ENCODE data around the gene ATP10A.

Gene ATP10A

DNA sequence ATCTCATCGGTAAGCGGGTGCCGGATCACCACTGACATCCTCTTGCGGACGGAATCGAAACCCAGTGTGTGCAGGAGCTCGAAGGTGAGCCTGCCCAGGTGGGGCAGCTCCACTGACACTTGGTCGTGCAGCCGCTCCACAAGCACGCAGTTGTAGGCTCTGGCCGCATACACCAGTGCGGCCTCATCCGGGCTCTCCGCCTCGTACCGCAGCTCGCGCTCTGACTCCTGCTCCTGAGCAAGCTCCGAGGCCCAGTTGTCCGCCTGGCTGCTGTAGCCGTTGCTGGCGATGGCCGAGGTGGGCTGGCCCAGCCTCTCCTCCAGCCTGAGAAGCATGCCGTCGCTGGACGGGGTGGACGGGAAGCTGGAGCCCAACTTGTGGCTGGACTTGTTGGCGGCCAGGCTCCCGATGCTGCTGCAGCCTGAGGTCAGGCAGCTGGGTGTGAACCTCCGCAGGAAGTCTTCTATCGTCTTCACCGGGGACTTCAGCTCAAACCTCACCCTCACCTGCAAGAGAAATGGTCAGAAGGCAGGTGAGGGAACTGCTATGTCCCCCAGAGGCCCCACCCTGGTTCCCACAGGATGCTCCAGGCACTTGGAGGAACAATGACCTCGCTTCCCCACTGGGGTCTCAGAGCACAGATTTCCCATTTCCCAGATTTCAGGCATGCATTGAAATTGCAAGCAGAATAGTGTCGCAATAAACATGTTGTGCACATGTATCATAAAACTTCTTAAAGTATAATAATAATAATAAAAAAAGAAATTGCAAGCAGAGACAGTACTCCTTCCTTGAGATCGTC, 149.2 kb downstream of the ATP10A start:
- no peak for DNase-seq

DNA sequence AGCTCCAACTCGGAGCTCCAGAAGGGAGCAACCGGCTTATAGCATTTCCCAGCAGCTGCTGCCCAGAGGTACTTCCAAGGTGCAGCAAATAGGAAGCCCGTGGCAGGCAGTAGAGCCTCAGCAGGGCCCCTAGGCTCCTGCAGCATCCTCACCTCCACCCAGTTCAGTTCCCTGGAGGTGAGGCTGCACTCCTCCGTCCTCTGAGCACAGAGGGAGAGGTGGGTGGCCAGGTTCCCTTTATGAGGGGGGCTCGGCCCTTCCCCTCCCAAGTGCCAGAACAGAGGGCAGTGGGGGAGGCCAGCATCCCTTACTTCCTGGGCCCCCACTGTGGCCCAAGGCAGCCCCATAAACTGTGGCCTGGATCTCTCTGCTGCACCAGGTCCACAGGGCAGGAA, 150.2 kb downstream of the ATP10A start:
- DNase-seq, result no peak

DNA sequence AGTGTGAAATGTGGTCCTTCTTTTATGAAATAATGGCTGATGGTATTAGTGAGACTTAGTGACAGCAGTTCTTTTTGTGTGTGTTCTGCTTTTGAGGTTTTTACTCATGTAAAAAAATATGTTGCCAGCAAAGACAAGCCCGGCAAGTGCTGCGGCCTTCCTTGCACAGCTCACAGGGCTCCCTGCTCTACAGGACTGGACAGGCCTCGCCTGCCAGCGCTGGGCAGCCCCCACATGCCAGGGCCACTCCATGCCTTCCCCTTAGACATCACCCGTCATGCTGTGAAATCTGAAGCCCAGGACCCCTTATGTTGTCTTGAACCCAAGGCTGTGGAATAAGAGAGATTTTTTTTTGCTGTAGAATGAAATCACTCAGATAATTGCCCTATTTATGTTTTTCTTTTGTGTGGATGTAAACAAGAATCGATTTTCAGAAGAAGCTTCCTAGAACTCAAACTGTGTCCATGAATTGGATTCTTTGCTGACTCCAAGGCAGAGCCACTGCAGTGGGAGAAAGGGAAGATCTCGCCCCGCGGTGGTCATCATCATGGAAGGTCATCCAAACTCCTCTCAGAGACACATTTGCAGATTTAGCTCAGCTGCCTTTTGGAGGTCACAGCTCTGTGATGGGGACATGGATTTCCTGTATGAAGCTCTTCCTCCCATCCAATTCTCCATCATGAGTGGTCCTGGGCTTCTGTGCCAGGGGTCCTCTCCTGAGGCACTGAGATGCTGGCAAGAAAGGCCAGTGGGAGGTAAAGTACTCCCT, 150.8 kb downstream of the ATP10A start:
- DNase-seq, result no peak

DNA sequence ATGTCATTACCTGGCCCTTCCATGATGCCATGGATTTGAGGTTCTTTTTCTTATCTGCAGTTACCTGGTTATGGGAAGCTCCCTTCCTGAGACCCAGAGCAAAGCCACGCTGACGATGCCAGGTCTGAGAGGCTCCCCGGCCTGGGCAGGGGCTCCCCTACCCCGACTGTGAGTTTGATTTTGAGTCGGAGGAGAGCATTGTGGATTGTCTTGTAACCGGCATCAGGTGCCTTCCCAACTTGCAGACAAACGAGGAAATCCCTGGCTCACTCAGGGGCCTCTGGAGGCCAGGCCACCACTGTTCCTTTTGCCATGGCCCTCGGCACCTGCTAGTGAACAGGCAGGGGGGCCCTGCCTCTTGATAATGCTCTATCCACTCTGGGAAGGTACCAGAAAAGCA, 151.4 kb downstream of the ATP10A start:
- no peak for DNase-seq

DNA sequence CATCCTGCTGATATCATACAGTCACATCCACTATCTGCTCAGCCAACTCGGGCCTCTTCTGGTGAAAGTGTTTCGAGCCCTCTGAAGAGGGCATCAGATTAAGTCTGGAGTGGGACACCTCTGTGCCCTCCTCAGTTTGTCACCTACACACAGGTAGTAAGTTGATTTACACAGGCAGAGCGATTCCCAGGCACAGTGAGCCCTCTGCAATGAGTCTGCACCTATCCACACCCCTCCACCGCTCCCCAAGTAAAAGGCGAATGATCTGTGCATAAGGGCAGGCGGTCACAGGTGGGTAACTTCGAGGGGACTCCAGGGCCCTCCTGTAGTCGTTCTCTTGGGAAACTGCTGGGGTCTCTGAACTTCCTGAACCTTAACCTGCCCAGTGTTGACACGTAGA, 152.0 kb downstream of the ATP10A start:
- DNase-seq, result no peak

DNA sequence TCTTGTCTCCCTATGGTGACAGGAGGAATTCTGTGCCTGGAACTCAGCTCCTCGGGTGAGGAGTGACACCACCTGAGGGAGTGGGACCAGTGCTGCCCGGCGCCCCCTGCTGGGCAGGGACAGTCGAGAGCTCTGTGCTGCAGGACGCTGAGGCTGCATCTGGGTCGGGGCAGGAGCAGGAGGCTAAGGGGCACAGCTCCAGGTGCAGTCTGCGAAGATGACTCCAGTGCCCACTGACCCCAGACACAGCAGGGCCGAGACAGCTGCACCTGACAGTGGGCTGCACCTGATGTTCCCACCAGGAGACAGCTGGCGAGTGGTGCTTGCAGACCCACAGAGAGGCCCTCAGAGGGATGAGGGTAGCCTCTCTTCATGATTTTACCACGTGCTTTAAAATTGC, 152.9 kb downstream of the ATP10A start:
- DNase-seq, result peak; percentile 37

DNA sequence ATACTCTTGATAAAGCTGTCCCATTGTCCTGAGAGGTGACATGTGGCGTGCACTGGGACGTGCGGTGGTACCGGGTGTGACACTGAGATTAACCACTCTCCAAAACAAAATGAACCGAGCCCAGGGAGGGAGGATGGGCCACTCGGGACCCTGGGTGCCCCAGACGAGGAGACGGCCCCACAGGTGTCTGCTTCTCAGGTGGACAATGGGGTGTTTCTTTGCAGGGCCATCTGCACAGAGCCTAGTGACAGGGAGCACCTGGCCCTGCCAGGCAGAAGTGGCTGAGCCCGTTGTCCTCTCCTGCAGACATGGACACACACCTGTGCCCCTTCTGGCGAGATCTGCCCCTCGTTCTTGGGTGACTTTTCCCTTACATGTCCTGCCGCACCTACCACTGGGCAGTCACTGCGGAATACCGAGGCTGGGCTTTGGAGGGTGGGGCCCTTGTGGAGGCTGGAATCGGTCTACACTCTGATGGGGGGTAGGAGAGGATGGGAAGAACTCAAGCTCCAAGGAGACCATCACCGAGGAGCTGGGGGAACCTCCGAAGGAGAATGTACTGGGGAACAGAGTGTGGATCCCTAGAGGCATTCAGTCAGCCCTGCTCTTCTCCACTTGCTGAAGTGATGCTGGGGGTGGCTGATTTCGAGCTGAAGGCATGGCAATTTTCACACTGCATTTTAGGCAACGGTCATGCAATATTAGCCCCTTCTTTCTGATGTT, 153.5 kb downstream of the ATP10A start:
- DNase-seq, result no peak

DNA sequence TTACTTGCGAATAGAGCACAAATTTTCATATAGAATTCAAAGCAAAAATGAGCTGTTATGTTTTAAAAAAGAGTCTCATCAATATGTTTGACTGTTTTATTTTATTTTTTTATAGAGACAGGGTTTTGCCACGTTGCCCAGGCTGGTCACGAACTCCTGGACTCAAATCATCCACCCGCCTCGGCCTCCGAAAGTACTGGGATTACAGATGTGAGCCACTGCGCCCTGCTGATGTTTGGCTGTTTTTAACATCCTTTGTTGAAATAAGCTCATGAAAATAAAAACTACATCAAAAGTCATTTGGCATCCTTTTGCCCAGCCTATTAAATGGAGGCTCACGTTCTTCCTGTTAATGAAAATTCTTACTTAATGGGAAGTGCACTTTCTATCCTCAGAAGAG, 154.7 kb downstream of the ATP10A start:
- no peak for DNase-seq

DNA sequence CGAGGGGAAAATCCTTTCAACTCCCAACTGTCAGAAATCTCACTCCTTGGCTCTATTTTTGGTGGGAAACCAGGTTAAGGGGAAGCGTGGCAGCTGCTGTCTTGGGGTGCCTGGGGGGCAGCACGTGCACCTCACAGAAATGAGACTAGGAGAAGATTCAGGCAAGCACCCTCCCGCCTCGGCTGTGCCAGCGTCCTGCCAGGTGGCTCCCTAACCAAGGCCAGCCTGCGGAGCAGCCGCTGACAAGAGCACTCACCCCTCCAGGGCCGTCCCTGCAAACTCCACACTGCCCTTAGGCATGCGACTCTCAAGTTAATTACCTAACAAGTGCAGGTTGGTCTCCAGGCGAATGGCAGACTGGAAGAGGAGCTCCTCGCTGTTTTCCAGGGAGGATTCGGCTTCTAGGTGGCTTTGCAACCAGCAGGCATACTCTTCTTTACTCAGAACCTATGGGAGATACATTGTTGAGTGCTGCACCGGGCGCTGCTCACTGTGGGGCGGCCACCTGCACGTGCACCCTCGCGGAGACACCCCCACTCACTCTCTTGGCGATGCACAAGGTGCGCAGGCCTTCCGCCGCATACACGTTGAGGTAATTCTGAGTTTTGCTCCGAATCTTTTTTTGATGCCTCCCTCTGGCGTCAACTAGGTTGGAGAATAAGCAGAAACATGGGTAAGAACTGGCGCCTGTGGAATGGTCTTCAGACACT, 155.3 kb downstream of the ATP10A start:
- no peak for DNase-seq

DNA sequence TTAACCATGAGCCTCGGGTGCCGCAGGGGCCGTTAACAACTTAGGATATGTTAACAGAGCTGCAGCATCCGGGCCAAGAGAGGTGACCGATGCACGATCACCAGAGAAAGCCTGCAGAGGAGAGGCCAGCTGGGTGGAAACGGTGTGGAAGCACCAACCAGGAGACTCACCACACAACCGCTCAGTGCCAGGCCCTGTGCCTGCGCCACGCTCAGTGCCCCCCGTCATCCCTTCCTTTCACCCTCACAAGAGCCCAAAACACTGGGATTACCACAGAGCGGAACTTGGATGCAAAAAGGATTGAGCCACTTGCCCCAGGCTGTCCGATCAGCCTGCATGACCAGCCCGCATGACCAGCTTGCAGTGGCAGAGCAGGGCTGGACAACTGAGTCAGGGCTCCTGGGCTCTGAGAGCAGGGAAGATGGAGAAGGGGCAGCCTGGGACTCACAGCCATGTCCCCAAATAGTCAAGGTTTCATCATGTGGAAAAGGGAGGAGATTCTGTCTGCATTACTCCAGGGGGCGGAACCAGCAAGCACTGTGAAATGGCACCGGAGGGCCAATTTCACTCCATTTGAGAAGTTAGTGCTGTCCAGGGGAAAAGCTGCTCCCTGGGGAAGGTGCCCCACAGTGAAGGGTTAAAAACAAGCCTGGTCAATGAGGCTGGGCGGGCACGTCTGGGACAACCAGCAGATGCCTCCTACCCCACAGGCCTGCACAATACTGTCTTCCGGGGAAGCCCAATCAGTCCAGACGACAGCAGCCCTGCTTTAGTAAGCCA, 156.8 kb downstream of the ATP10A start:
- DNase-seq, result no peak

DNA sequence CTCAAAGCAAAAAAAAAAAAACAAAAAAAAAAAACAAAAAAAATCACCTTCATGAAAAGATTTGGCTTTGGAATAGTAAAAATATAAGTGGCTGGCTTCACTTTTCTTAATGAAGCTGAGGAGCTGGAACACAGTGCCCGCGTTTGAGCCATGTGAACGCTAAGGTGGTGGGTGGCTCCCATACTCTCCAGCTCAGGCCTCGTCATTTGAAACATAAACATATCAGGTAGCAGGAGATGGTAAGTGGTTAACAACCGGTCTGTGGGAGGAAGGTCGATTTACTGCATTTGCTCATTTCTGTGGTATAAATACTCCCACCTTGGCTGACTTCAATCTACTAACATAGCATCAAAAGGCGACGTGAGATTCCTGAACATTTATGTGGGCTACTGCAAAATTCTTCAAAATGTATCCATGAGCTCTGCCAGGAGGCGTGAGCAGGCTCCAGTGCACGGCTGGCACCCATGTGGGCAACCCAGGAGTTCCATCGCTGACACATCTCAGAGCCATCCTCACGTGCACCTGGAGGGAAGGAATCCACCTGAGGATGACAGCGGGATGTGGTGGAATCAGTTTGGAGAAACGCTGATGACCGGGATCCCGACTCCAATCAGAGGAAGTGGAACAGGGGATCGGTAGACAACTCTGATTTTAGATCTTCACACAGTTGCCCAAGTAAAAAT, 157.6 kb downstream of the ATP10A start:
- no peak for DNase-seq

DNA sequence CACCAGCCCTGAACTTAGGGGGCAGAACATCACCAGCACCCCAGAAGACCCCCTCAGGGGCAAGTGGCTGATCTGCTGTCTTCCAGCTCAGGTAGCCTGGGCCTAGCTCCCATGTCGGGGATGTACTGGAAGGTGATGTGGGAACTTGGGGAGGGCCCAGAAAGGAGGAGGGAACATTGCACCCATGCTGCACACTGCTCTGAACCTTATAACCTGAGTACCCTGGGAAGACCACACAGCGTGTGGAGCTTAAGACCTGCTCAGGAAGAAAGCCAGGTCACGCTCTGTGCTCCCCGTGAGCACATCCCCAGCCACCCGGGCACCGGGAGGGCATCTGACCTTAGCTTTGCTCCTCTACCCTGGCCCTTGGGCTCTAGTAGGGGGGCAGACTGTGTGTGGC, 159.4 kb downstream of the ATP10A start:
- DNase-seq, result no peak

DNA sequence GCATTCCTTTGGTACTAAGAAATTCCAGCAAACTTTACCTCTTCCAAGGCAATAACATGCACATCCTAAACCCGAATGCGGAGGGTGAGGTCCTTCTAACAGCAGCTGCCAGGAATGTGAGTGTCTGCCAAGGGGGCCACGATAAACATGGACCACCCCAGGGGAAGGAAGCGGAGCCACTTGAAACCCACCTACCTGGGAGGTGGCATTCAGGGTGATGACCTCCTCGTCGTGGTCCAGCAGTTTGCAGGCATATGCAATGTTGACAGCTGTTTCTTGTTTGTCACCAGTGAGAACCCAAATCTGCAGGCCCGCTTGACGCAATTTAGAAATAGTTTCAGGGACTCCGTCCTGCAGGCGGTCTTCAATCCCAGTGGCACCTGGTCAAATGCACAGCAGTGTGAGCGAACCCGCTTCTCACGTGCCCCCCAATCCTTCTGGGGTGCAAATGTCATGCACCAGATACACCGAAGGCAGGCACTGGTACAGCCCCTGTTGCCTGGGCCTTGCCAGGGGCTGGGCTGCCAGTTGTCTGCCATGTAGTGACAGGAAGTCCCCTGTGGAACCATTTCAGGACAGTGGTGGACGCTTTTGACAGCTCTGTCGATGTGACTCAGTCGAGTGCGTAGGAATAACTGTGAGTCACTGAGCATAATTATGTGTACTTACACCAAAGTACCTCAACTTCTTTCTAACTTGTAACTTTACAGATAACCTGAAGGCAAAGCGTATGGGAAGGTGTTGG, 161.2 kb downstream of the ATP10A start:
- DNase-seq, result no peak

DNA sequence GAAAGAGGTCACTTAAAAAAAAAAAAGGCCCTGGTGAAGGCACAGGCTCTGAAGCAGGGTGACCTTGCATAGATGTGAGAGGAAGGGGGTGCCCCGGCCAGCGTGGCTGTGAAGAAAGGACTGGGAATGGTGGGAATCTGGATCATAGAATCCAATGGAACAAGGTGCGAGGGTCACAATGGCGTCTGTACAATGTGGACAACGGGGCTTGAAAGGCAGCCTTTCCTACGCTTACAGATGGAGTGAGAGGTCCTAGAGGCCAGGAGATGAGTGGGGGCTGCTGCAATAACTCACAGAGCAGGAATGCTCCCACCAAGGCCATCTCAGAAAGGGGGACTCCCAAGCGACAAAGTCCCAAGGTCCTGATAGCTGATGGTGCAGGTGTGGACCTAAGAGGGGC, 162.2 kb downstream of the ATP10A start:
- DNase-seq, result no peak

DNA sequence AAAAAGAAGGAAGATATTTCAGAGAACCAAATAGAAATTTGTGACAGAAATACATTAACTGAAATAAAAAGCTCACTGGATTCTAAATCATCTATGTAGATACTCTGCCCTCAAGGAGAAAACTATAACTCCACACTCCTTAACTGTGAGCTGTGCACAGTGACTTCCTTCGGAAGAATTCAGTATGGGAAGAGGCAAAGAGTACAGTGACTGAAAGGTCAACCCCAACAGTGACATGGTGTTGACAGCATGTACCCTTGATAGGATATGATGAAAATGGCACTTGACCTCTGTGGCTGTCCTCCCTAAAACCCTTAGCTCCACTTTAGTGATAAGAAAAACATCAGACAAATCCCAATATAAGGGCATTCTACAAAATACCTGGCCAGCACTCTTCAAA, 165.5 kb downstream of the ATP10A start:
- no peak for DNase-seq

DNA sequence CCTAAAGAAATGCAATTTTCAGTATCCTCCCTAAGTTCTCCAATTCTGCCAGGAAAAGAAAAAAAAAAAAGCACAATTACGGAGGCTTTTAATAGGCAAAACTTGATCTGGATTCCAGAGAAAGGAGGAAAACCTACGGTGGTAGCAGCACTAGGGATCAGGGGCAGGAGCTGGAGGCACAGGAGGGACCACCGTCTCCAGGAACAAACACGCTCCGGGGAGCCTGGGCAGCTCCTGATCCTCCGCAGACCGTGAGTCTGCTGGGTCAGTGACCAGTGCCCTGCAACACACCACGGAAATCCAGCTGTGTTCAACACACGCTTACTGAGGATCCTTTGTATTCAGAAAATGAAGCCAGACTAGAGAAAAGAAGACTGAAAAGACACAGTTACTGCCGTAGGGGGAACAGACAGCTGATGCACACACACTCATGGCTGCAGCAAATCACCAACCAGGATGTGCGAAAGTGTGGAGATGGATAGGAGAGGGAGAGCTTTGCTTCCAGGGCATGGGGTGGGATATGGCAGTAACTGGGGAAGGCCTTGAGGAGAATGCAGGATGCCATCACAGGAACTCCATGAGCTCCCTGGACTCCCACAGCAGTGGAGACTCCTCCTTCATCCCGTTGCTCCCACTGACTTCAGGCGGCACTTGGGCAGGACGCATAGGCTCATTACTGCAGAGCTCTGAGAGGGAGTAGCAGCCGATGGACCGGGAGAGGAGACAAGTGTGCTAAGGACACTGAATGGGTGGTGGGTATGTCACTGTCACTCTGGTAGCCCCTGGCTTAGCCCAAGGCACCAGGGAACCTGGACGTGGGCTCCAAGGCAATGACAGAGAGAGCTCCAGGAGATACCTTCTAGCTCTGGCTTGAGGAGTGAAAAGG, 167.0 kb downstream of the ATP10A start:
- DNase-seq, result no peak

DNA sequence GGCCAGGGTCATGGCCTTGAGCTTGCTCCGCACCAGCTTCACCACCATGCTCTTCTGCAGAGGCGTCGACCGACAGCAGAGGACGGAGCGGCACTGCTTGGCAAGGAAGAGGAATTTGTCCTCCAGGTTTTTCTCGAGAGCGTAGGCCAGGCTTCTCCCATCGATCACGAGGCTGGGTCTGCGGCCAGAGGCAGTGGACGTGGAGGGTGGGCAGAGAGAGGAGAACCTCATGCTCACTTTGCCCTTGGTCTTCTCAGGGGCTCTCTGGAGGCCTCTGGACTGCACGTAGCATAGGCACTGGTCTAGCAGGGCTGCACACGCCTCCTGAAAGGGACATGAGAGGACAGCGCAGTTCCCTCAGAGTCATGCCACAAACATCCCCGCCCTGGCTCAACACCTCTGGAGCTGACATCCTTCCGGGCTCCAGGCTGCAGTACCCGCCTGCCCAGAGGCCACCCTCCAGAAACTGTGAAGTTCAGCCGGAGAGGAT, 168.3 kb downstream of the ATP10A start:
- DNase-seq, result no peak

DNA sequence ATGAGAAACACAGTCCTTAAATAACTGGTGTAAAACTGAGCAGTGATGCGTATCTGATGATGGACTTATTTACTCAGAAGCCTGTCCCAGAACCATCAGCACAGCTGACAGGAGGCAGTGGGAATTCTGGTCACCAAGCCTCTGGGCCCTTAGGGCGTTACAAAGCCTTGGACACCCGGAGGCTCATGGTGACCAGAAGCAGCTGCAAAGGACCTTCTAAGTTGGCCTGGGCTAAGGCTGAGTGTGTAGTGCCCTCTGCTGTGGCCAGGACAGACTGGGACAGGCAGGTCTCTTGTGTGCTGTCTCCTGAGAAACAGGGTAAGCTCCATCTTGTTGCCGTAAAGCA, 168.9 kb downstream of the ATP10A start:
- no peak for DNase-seq

DNA sequence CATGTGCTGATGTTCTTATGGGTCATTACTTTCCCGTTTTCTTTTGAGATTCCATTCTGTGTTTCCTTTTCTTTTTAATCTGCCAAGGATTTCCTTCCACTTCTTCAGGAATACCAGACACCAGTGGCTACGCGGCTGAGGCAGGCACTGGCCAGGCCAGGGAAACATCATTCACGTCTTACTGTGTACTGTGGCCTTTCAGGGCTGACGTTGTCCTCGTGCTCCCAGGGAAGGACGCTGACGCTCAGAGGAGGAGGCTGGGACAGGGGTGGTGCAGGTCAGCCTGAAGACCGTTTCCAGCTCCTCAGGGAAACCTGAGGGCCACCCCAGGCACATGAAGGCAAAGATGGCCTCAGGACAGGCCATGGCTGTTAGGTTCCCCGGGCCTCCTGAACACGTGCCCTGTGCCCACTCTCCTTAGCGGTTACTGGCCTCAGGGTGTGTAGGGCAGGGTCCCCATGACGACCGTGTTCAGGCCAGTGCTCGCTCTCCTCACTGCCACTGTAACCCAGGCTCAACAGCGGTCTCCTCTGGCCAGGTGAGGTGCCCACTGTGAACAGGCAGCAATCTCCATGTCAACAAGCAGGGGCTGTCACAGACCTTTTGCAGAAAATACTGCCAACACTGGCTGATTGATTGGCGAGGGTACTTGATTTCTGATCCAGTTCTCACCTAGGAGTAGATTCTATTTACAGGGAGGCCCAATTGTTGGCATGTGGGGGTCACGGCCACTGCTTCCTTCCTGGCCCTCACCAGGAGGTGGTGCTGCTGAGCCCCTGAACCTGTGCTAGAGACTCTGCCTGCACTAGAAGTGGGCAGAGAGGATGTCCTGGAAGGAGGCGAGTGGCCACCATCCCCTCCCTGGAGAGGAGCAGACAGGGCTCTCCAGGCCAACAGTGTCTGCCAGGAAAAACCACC, 169.5 kb downstream of the ATP10A start:
- peak; percentile 27 for DNase-seq

Measured in activated naive CD4-positive, alpha-beta T cell treated with Interleukin-2 at 50 U/mL for 16 hours (primary cell).